HG02981 (cell line): ENCODE results near the gene A3GALT2.
"Not testable (repeated sequence)": the region's sequence is repeated elsewhere in the genome, so short reads cannot be mapped to it uniquely, and the experiment has no call there.

Experiments
- ATAC-seq: cut with Tn5 transposase; IDR thresholded peaks from one replicate; pipeline ENCODE4 v1.9.1; 2021; ENCODE audit warnings: mild to moderate bottlenecking, moderate library complexity; ENCODE audit not compliant: unreplicated experiment

Gene A3GALT2

GRCh38 chr1:33295450-33296081 lies 25.3 kb downstream of the A3GALT2 start:
- ATAC-seq, result peak; percentile 75

- no peak for ATAC-seq
Observed at GRCh38 chr1:33295023-33295422, 25.9 kb downstream of the A3GALT2 start.

GRCh38 chr1:33294071-33295010 lies 26.6 kb downstream of the A3GALT2 start:
- ATAC-seq, result no peak

GRCh38 chr1:33292726-33293340 lies 28.1 kb downstream of the A3GALT2 start:
- no peak for ATAC-seq

- ATAC-seq, result not testable (repeated sequence)
Observed at GRCh38 chr1:33290615-33291014, 30.3 kb downstream of the A3GALT2 start.

GRCh38 chr1:33289858-33290154 lies 31.1 kb downstream of the A3GALT2 start:
- no peak for ATAC-seq

GRCh38 chr1:33288976-33289857 lies 31.7 kb downstream of the A3GALT2 start:
- ATAC-seq, result no peak

- ATAC-seq, result no peak
Observed at GRCh38 chr1:33287317-33287716, 33.6 kb downstream of the A3GALT2 start.

GRCh38 chr1:33286451-33287185 lies 34.3 kb downstream of the A3GALT2 start:
- no peak for ATAC-seq

- ATAC-seq, result no peak
Observed at GRCh38 chr1:33284049-33284448, 36.8 kb downstream of the A3GALT2 start.

GRCh38 chr1:33282791-33283190 lies 38.1 kb downstream of the A3GALT2 start:
- no peak for ATAC-seq

GRCh38 chr1:33281554-33282303 lies 39.2 kb downstream of the A3GALT2 start:
- ATAC-seq, result no peak

- ATAC-seq, result no peak
Observed at GRCh38 chr1:33280091-33280661, 40.7 kb downstream of the A3GALT2 start.

- ATAC-seq, result no peak
Observed at GRCh38 chr1:33277488-33278084, 43.3 kb downstream of the A3GALT2 start.

- ATAC-seq, result no peak
Observed at GRCh38 chr1:33276573-33277298, 44.2 kb downstream of the A3GALT2 start.

- ATAC-seq, result no peak
Observed at GRCh38 chr1:33275706-33276572, 45.0 kb downstream of the A3GALT2 start.

- no peak for ATAC-seq
Observed at GRCh38 chr1:33275195-33275594, 45.7 kb downstream of the A3GALT2 start.
